HepG2 (cell line): ENCODE measurements around the gene ANO2. TPM values are rescaled to one million over a fixed set of nuclear protein-coding genes. Genes with fewer than 3 reads are reported as not detected.

Source experiments
- ATAC-seq: fragments of 200-7000 bp; cut with Tn5 transposase; 3 replicates; pipeline ENCODE4 v1.9.1; 2020; ENCODE audit warnings: mild to moderate bottlenecking, moderate library complexity
- BruUV-seq: library from RNA; stranded (reverse); fragments of 400-500 nt; replicated peaks from 2 replicates; lab custom pipeline; 2021; lab: Mats Ljungman, UMichigan
- CTCF ChIA-PET: fragments of 300-600 bp; formaldehyde crosslinking; extraction: SDS; loops from one replicate; lab custom pipeline; 2021; ENCODE audit warnings: low total read pairs, inconsistent platforms, low intra/inter-chr PET ratio; lab: Yijun Ruan, JAX
- POLR2A ChIA-PET: fragments of 350-600 bp; sonication (Branson Sonifier 250); formaldehyde crosslinking; loops from one replicate; lab custom pipeline; 2020; ENCODE audit warnings: antibody characterized with exemption, inconsistent platforms; lab: Yijun Ruan, JAX
- DNase-seq: peaks from one replicate; pipeline ENCODE4 v3.0.0-alpha.2; 2015; ENCODE audit warnings: low spot score
- FAIRE-seq: peaks from 3 replicates; lab custom pipeline; 2011; peaks lifted over from hg19 to GRCh38; lab: Jason Lieb, UNC
- H2AFZ ChIP-seq: one replicate; pipeline ENCODE4 v1.6.1; 2011; ENCODE audit warnings: low read length, inconsistent platforms
- H3K27ac ChIP-seq: fragments of 300-600 bp; 3 replicates; pipeline ENCODE4 v1.8.0; 2011; ENCODE audit warnings: mixed run types, mild to moderate bottlenecking, mixed read lengths, low read length, inconsistent platforms; ENCODE audit not compliant: insufficient read depth; ENCODE audit errors: extremely low read length
- H3K27me3 ChIP-seq, 2 experiments: fragments of 200-600 bp in 1 of 2; 2 replicates in 1 of 2; 3 replicates in 1 of 2; pipeline versions ENCODE4 v1.6.0 to v1.8.0; 2011; ENCODE audit warnings: low read length in 2 of 2, mild to moderate bottlenecking in 2 of 2, moderate library complexity in 2 of 2, inconsistent platforms in 1 of 2; ENCODE audit not compliant: insufficient read depth in 2 of 2, control insufficient read depth in 1 of 2
- H3K36me3 ChIP-seq, 2 experiments: fragments of 200-600 bp in 1 of 2; replicated peaks in 1 of 2; 2 replicates in 1 of 2; 3 replicates in 1 of 2; pipeline versions ENCODE4 v1.5.1 to v1.8.0; 2011; ENCODE audit warnings: low read length in 2 of 2, inconsistent platforms in 1 of 2; ENCODE audit not compliant: insufficient read depth in 2 of 2, control insufficient read depth in 1 of 2
- H3K4me1 ChIP-seq: 2 replicates; pipeline ENCODE4 v1.5.1; 2012; ENCODE audit warnings: low read length, inconsistent platforms; ENCODE audit not compliant: insufficient read depth
- H3K4me2 ChIP-seq: 2 replicates; pipeline ENCODE4 v1.6.0; 2011; ENCODE audit warnings: low read depth, low read length, inconsistent platforms
- H3K4me3 ChIP-seq, 3 experiments: fragments of 200-600 bp in 1 of 3; sonication (generic), shearing (Covaris generic) in 1 of 3; replicated peaks in 1 of 3; 2 replicates each; pipeline ENCODE4 v1.5.1; 2011 to 2016; ENCODE audit warnings: low read length in 3 of 3, inconsistent platforms in 2 of 3, low read depth in 2 of 3, mild to moderate bottlenecking in 2 of 3, control low read depth in 1 of 3, mixed read lengths in 1 of 3; ENCODE audit not compliant: insufficient read depth in 1 of 3
- H3K79me2 ChIP-seq: one replicate; pipeline ENCODE4 v1.6.1; 2011; ENCODE audit warnings: low read length, inconsistent platforms; ENCODE audit not compliant: insufficient read depth
- H3K9ac ChIP-seq: 2 replicates; pipeline ENCODE4 v1.6.0; 2011; ENCODE audit warnings: mild to moderate bottlenecking, low read depth, low read length, inconsistent platforms; ENCODE audit not compliant: insufficient read depth
- H3K9me3 ChIP-seq: 2 replicates; pipeline ENCODE4 v1.5.1; 2012; ENCODE audit warnings: mild to moderate bottlenecking, low read length
- H4K20me1 ChIP-seq: 2 replicates; pipeline ENCODE4 v1.6.0; 2011; ENCODE audit warnings: inconsistent platforms, mild to moderate bottlenecking, low read length, moderate library complexity; ENCODE audit not compliant: insufficient read depth
- FOSL1 ChIP-seq: sonication (generic); formaldehyde crosslinking; IDR thresholded peaks from 2 replicates; pipeline ENCODE4 v1.9.0; 2021; ENCODE audit warnings: missing genetic modification reagents, borderline replicate concordance
- MTF2 ChIP-seq: sonication (generic); formaldehyde crosslinking; IDR thresholded peaks from 2 replicates; pipeline ENCODE4 v1.5.0; 2020; ENCODE audit warnings: missing genetic modification reagents, borderline replicate concordance
- PCBP2 ChIP-seq: fragments of 200-400 bp; formaldehyde crosslinking; optimal IDR thresholded peaks from 2 replicates; pipeline ENCODE3; 2018; ENCODE audit warnings: low read length, low read depth; ENCODE audit not compliant: poor library complexity, severe bottlenecking
- SMC3 ChIP-seq: IDR thresholded peaks from 2 replicates; pipeline ENCODE4 v1.6.1; 2011; ENCODE audit warnings: low read length, improper control_type of control experiment
- ZNF451 ChIP-seq: sonication (generic); formaldehyde crosslinking; IDR thresholded peaks from 2 replicates; pipeline ENCODE4 v1.5.0; 2020; ENCODE audit warnings: mild to moderate bottlenecking, missing genetic modification reagents
- ZNF577 ChIP-seq: sonication (generic); formaldehyde crosslinking; IDR thresholded peaks from 2 replicates; pipeline ENCODE4 v1.4.0; 2020; ENCODE audit warnings: mild to moderate bottlenecking, low read depth, missing genetic modification reagents, borderline replicate concordance
- ZNF678 ChIP-seq: sonication (generic); formaldehyde crosslinking; IDR thresholded peaks from 2 replicates; pipeline ENCODE4 v1.4.0; 2020; ENCODE audit warnings: mild to moderate bottlenecking, missing genetic modification reagents
- WGBS: methylation state at CpG from one replicate; pipeline ENCODE4 v1.1.6; 2017; ENCODE audit warnings: low lambda C conversion rate; 5-methylcytosine and 5-hydroxymethylcytosine counted together
- in situ Hi-C: cut with HindIII; loops from 2 replicates; pipeline ENCODE4 v1.10.0; 2017; ENCODE audit warnings: low pct_unique_long_range_greater_than_20kb; ENCODE audit not compliant: extremely low pct_ligation_motif_present
- intact Hi-C: fragments of 100-400 bp; cut with micrococcal nuclease; formaldehyde crosslinking; loops from one replicate; pipeline ENCODE4 v1.10.0; 2022; ENCODE audit not compliant: unreplicated experiment
- polyA plus RNA-seq, 8 experiments: library from polyadenylated mRNA; depleted of rRNA in 3 of 8; stranded (reverse) in 7 of 8; unstranded in 1 of 8; fragments of >200 nt; fragmentation: Illumina TruSeq in 4 of 8; extraction: Trizol in 4 of 8; gene quantifications; 2 replicates each; pipeline versions ENCODE4 v1.2.1 to v1.2.3, GENCODE V29; 2011 to 2016; ENCODE audit warnings: low read depth in 4 of 8, missing spikeins in 1 of 8, mixed read lengths in 1 of 8; ENCODE audit not compliant: insufficient read depth in 1 of 8
- total RNA-seq, 5 experiments: library from RNA; depleted of rRNA; stranded (reverse); fragments of >200 nt; fragmentation: Illumina TruSeq; extraction: Trizol; gene quantifications; 2 replicates each; pipeline ENCODE4 v1.2.3, GENCODE V29; 2016; ENCODE audit warnings: low read depth in 1 of 5
- TF ChIP-seq, protein P1 (sequence below): sonication (generic); formaldehyde crosslinking; IDR thresholded peaks from 2 replicates; pipeline ENCODE4 v1.4.0; 2020; ENCODE audit warnings: missing genetic modification reagents
- TF ChIP-seq, protein P2 (sequence below): sonication (generic); formaldehyde crosslinking; IDR thresholded peaks from 2 replicates; pipeline ENCODE4 v1.5.1; 2020; ENCODE audit warnings: mild to moderate bottlenecking, moderate library complexity, missing genetic modification reagents
- TF ChIP-seq, protein P3 (sequence below): sonication (generic); formaldehyde crosslinking; IDR thresholded peaks from 2 replicates; pipeline ENCODE4 v1.5.1; 2020; ENCODE audit warnings: mild to moderate bottlenecking, missing genetic modification reagents, borderline replicate concordance
- TF ChIP-seq, protein P4 (sequence below): IDR thresholded peaks from 2 replicates; pipeline ENCODE4 v1.4.0; 2020; ENCODE audit warnings: mild to moderate bottlenecking, missing genetic modification reagents

Gene ANO2
- total and polyA plus RNA-seq, 2 of the 13 experiments (the other 11 are each of a cell fraction or from before 2014, with no cell fraction given), result 0.18 TPM; not detected in 1

DNA sequence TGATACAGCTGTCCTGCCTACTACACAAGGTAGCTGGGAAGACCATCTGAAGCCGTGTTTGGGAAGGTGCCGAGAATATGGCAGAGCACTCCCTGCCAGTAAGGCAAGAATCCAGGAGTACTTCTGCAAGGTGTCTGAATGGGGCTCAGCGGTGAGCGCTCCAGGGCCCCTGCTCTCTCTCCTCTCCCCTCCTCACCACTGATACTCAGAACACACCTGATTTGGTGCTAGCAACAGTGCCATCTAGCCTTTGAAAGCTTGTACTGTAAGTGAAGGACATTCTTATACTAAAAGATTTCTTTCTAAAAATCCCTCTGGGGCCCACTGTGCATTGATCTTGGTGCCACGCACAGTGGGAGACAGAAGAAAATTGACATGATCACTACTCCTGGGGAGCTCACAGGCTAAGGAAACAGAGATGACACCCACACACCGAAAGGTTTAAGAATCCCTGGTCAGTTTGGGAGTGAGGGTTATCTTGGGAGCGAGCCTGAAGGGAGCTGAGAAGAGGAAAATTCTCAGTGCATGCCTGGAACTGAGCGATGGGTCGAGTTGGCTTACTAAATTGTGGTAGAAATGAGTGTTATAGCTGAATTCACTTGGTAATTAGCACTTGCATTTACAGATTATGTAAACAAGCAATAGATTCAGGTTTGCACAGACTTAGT, 296.2 kb downstream of the ANO2 start:
- in situ Hi-C loops (no loop called here), intact Hi-C loops (no loop called here)
- BruUV-seq, result no TSS peak
- H2AFZ ChIP-seq, result no peak overlapping the region
- H3K4me3 ChIP-seq, result no peak overlapping the region
- CTCF ChIA-PET, result interaction anchor here (1.4 kb wide), 1 partner anchor 449 kb away, joined by 9 read pairs; no protein-coding TSS in a partner anchor
- no peaks in the 10 kb centered on the region for H3K79me2 ChIP-seq
- H3K4me2 ChIP-seq, result no peak overlapping the region
- POLR2A ChIA-PET, result no interaction called here
- no peak for FAIRE-seq
- peak; percentile 27 for DNase-seq
- no peaks in the 10 kb centered on the region; a peak in 1 of 5 replicates for H3K27me3 ChIP-seq
- H3K9me3 ChIP-seq, result no peaks in the 10 kb centered on the region
- no peaks in the 10 kb centered on the region for H4K20me1 ChIP-seq
- H3K9ac ChIP-seq, result no peak overlapping the region
- H3K27ac ChIP-seq, result no peak overlapping the region
- H3K4me1 ChIP-seq, result no peaks in the 10 kb centered on the region
- ATAC-seq, result peak; percentile 89
- 9% methylated on average over 8 of the region's 9 CpGs for WGBS
- no peaks in the 10 kb centered on the region for H3K36me3 ChIP-seq
- TF ChIP-seq, protein P1, sequence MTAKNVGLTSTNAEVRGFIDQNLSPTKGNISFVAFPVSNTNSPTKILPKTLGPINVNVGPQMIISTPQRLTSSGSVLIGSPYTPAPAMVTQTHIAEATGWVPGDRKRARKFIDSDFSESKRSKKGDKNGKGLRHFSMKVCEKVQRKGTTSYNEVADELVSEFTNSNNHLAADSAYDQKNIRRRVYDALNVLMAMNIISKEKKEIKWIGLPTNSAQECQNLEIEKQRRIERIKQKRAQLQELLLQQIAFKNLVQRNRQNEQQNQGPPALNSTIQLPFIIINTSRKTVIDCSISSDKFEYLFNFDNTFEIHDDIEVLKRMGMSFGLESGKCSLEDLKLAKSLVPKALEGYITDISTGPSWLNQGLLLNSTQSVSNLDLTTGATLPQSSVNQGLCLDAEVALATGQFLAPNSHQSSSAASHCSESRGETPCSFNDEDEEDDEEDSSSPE (CRISPR knock-in tag), result no peak
- TF ChIP-seq PCBP2 (no peak), SMC3 (peak; percentile 44; the same call in 1 of the 2 replicates), ZNF577 (CRISPR knock-in tag) (no peak), ZNF678 (CRISPR knock-in tag) (no peak), ZNF451 (CRISPR knock-in tag) (no peak), MTF2 (CRISPR knock-in tag) (no peak), FOSL1 (no peak)
- TF ChIP-seq, protein P2, sequence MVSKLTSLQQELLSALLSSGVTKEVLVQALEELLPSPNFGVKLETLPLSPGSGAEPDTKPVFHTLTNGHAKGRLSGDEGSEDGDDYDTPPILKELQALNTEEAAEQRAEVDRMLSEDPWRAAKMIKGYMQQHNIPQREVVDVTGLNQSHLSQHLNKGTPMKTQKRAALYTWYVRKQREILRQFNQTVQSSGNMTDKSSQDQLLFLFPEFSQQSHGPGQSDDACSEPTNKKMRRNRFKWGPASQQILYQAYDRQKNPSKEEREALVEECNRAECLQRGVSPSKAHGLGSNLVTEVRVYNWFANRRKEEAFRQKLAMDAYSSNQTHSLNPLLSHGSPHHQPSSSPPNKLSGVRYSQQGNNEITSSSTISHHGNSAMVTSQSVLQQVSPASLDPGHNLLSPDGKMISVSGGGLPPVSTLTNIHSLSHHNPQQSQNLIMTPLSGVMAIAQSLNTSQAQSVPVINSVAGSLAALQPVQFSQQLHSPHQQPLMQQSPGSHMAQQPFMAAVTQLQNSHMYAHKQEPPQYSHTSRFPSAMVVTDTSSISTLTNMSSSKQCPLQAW (CRISPR knock-in tag), result no peak
- TF ChIP-seq, protein P3, sequence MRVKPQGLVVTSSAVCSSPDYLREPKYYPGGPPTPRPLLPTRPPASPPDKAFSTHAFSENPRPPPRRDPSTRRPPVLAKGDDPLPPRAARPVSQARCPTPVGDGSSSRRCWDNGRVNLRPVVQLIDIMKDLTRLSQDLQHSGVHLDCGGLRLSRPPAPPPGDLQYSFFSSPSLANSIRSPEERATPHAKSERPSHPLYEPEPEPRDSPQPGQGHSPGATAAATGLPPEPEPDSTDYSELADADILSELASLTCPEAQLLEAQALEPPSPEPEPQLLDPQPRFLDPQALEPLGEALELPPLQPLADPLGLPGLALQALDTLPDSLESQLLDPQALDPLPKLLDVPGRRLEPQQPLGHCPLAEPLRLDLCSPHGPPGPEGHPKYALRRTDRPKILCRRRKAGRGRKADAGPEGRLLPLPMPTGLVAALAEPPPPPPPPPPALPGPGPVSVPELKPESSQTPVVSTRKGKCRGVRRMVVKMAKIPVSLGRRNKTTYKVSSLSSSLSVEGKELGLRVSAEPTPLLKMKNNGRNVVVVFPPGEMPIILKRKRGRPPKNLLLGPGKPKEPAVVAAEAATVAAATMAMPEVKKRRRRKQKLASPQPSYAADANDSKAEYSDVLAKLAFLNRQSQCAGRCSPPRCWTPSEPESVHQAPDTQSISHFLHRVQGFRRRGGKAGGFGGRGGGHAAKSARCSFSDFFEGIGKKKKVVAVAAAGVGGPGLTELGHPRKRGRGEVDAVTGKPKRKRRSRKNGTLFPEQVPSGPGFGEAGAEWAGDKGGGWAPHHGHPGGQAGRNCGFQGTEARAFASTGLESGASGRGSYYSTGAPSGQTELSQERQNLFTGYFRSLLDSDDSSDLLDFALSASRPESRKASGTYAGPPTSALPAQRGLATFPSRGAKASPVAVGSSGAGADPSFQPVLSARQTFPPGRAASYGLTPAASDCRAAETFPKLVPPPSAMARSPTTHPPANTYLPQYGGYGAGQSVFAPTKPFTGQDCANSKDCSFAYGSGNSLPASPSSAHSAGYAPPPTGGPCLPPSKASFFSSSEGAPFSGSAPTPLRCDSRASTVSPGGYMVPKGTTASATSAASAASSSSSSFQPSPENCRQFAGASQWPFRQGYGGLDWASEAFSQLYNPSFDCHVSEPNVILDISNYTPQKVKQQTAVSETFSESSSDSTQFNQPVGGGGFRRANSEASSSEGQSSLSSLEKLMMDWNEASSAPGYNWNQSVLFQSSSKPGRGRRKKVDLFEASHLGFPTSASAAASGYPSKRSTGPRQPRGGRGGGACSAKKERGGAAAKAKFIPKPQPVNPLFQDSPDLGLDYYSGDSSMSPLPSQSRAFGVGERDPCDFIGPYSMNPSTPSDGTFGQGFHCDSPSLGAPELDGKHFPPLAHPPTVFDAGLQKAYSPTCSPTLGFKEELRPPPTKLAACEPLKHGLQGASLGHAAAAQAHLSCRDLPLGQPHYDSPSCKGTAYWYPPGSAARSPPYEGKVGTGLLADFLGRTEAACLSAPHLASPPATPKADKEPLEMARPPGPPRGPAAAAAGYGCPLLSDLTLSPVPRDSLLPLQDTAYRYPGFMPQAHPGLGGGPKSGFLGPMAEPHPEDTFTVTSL, result no peak
- TF ChIP-seq, protein P4, sequence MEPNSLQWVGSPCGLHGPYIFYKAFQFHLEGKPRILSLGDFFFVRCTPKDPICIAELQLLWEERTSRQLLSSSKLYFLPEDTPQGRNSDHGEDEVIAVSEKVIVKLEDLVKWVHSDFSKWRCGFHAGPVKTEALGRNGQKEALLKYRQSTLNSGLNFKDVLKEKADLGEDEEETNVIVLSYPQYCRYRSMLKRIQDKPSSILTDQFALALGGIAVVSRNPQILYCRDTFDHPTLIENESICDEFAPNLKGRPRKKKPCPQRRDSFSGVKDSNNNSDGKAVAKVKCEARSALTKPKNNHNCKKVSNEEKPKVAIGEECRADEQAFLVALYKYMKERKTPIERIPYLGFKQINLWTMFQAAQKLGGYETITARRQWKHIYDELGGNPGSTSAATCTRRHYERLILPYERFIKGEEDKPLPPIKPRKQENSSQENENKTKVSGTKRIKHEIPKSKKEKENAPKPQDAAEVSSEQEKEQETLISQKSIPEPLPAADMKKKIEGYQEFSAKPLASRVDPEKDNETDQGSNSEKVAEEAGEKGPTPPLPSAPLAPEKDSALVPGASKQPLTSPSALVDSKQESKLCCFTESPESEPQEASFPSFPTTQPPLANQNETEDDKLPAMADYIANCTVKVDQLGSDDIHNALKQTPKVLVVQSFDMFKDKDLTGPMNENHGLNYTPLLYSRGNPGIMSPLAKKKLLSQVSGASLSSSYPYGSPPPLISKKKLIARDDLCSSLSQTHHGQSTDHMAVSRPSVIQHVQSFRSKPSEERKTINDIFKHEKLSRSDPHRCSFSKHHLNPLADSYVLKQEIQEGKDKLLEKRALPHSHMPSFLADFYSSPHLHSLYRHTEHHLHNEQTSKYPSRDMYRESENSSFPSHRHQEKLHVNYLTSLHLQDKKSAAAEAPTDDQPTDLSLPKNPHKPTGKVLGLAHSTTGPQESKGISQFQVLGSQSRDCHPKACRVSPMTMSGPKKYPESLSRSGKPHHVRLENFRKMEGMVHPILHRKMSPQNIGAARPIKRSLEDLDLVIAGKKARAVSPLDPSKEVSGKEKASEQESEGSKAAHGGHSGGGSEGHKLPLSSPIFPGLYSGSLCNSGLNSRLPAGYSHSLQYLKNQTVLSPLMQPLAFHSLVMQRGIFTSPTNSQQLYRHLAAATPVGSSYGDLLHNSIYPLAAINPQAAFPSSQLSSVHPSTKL, result no peak
